GM21423 (cell line): Measurements from ENCODE around the gene OR5H2.
"Not testable (repeated sequence)": the region's sequence is repeated elsewhere in the genome, so short reads cannot be mapped to it uniquely, and the experiment has no call there.

ENCODE experiments used
- ATAC-seq: cut with Tn5 transposase; IDR thresholded peaks from one replicate; pipeline ENCODE4 v1.9.1; 2021; ENCODE audit warnings: mild to moderate bottlenecking, moderate library complexity; ENCODE audit not compliant: unreplicated experiment

The OR5H2 gene

GRCh38 chr3:98282205-98282604 lies at the start of gene OR5H2:
Gene OR5H2, plus strand, starts transcription at chr3:98282505. Its CDS starts 398 bp downstream, at chr3:98282903.
- ATAC-seq, result no peak

DNA sequence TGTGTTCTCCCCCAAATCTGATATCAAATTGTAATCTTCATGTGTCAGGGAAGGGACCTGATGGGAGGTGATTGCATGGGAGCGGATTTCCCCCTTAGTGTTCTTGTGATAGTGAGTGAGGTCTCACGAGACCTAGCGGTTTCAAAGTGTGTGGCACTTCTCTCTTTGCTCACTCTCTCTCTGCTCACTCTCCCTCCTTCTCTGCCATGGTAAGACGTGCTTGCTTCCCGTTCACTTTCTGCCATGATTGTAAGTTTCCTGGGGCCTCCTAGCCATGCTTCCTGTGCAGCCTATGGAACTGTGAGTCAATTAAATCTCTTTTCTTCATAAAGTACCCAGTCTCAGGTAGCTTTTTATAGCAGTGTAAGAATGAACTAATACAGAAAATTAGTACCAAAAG lies 48.8 kb upstream of the OR5H2 start:
- no peak for ATAC-seq

GRCh38 chr3:98240131-98240530 lies 42.2 kb upstream of the OR5H2 start:
- no peak for ATAC-seq

GRCh38 chr3:98242155-98242554 lies 40.1 kb upstream of the OR5H2 start:
- ATAC-seq, result no peak

DNA sequence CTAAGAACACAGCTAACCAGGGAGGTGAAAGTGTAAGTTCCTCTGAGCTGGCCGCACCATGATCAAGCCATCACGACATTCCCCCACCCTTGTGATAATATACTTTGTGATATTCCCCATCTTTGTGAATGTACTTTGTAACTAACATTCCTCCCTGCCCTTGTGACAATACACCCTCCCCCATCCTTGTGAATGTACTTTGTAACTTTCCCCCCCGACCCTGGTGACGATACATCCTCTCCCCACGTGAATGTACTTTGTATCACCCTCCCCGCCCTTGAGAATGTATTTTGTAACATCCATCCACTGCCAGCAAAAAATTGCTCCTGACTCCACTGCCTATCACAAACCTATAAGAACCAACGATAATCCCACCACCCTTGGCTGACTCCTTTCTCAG lies 38.5 kb upstream of the OR5H2 start:
- no peak for ATAC-seq

DNA sequence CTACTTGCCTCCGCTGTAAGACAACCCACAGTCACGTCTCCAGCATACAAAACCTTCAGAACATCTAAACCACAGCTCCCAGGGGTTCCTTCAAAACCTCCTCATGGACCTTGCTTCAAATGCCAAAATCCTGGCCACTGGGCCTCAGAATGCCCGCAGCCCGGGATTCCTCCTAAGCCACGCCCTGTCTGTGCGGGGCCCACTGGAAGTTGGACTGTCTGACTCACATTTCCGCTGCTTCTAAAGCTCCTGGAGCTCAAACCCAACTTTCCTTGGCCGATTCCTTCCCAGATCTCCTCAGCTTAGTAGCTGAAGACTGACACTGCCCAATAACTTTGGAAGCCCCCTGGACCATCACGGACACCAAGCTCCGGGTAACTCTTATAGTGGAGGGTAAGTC lies 36.2 kb upstream of the OR5H2 start:
- no peak for ATAC-seq

DNA sequence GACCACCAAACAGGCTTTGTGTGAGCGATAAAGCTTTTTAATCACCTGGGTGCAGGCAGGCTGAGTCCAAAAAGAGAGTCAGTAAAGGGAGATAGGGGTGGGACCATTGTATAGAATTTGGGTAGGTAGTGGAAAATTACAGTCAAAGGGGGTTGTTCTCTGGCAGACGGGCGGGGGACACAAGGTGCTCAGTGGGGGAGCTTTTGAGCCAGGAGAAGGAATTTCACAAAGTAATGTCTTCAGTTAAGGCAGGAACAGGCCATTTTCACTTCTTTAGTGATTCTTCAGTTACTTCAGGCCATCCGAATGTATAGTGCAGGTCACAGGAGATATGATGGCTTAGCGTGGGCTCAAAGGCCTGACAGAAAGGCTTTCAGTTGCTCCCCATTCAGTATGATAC lies 26.3 kb upstream of the OR5H2 start:
- ATAC-seq, result not testable (repeated sequence)

DNA sequence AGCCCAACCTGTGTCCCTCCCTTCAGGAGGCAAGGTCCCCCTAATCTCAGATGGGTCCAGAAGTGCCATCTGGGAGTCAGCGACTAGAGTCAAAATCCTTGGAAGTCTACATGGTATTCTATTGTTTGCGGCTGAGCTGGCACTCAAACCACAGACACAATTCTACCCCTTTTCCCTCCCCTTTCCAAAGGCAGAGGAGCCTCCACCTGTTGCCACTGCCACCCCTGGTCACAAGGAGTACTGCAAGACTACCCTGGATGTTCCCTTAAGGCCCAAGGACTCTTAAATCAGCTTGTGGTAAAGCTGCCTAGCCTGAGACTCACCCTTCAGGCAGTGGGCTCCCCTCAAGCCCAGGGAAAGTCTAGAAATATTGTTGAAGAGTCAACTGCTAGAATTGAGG lies 22.6 kb upstream of the OR5H2 start:
- ATAC-seq, result no peak

DNA sequence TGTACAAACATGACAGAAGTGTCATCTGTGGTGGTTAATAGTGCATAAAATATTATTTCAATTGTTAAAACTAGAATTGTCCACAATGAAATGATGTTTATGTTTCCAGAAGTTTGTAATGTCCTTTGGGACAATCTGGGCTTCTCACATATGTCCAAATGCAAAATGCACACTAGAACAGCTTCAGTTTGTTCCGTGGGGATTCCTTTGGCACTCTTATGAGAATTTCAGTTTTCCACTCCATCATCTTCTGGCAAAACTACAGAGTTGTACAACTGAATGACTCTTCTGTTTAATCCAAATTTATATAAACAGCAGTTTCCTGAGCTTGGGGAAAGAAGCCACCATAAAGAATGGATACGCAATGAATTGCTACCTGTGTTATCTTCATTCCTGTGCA lies 20.3 kb upstream of the OR5H2 start:
- no peak for ATAC-seq

DNA sequence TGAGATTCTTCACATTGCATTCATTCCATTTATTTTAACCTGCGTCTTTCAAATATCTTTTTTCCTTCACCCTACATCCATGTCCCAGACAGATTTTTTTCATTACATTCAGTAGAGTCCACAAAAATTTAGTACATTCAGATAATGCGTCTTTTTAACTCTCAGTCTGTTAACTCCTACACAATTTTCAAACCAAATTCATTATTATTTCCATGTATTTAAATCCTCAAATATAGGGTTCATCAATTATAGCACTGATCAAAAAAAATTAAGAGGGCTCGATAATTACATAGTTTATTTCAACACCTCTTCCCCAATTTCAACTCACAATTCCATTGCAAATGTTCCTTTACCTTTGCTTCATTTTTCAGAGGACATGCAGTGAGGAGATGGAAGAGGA lies 18.4 kb upstream of the OR5H2 start, which contains the start of gene OR5H6:
Gene OR5H6 (plus strand): TSS at position 301 of the 400 bp plus-strand sequence. CDS start 89 bp downstream, at position 390.
- no peak for ATAC-seq

- ATAC-seq, result no peak
Measured at GRCh38 chr3:98269846-98270245, 12.5 kb upstream of the OR5H2 start.

DNA sequence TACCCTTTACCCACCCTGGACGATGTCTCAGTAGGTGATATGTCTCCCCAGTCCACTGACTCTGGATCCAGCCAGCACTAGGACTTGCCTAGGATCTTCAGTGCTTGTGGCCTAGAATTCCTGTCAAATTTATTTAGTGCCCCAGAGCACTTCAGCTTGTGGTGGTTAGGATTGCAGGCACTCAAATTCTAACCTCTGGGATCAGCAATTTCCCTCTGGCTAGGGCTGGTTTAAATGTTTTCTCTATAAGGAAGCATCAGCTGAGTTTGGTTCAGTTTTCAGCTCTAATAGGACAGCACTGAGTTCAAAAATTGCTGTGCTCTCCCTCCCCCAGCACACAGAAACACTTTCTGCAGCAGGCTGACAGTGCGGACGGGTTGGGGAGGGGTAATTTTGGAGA lies 10.2 kb upstream of the OR5H2 start:
- no peak for ATAC-seq

DNA sequence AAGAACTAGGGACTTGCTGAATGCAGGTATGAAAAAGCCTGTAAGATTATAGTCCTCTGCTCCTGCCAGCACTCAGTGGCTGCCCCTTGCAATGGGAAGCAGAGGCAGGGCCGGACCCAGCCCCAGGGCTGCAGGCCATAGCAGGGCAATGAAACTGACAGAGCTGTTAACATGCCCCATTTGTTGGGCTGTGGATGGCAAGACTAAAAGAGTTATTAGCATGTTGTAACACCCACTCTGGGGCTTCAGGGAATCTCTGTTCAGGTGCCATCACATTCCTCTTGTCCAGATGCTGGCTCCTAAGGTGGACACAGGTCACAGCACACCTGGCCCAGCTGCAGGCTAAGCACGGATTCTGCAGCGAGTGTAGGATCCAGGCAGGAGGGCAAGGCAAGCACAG lies 7.4 kb upstream of the OR5H2 start:
- no peak for ATAC-seq

GRCh38 chr3:98290916-98291315 lies 8.6 kb downstream of the OR5H2 start:
- no peak for ATAC-seq

DNA sequence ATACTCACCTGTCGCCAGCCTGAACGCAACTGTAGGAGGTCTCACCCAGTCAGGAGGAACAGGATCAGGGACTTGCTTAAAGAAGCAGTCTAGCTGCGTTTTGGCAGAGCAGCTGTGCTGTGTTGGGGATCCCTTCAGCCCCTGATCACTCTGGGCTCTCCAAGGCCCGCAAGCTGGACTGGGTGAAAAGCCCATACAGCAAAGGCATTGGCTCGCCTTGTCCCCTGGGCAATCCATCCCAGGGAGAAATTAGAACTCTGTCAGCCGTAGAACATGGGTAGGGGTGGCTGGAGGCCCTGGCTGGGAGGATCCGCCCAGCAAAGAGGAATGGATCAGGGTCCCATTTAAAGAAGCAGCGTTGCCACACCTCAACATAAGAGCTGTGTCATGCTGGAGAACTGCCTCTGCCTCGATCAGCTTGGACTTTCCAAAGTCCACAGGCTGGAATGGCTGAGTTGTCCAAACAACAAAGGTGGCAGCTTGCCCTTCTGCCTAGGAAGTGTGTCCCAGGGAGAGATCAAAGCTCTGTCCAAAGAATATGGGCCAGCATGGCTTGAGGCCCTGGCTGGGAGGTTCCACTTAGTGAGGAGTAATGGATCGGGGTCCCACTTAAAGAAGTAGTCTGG lies 9.1 kb downstream of the OR5H2 start:
- ATAC-seq, result no peak

DNA sequence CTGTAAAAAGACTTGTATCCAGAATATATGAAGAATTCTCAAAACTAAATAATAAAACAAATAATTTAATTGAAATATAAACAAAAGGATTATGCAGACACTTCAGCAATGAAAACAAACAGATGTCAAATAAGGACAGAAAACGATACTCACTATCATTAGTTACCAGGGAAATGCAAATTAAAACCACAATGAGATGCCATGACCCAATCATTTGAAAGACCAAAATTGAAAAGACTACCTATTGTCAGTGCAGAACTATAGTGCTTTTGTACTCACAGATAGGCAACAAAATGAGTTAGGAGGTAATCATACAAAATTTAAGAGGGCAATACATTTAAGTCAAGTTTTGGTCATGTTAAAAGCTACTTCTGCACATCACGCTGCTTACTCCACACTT lies 39.8 kb downstream of the OR5H2 start:
- ATAC-seq, result no peak

GRCh38 chr3:98322686-98323085 lies 40.4 kb downstream of the OR5H2 start:
- no peak for ATAC-seq

GRCh38 chr3:98323425-98323824 lies 41.1 kb downstream of the OR5H2 start:
- no peak for ATAC-seq

DNA sequence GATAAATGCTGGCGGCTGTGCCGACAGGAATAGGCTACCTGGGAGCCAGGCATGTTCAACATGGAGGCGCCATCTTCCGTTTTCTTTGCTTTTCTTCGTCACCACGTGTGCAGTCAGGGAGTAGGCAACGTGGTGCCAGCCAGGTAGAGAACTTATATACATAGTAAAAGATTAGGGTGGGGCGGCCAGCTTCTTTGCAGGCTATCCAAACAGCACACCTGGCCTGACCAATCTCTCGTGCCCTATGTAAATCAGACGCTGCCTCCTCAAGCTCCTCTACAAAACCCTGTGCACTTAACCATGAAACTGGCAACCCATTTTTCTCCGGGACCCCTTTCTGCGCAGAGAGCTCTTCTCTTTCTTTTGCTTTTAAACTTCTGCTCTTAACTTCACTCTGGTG lies 42.8 kb downstream of the OR5H2 start:
- ATAC-seq, result no peak

- ATAC-seq, result no peak
Measured at GRCh38 chr3:98326105-98326893, 44.0 kb downstream of the OR5H2 start.

GRCh38 chr3:98326945-98327344 lies 44.6 kb downstream of the OR5H2 start:
- ATAC-seq, result no peak

GRCh38 chr3:98328933-98329332 lies 46.6 kb downstream of the OR5H2 start:
- ATAC-seq, result no peak
